Spleen (tissue), 7 donors: ENCODE data around the gene IGFBP6.

ENCODE experiments used
- CTCF ChIP-seq, 11 experiments: fragments of 200-600 bp in 7 of 11; fragments of 450-650 bp in 4 of 11; sonication (generic) in 4 of 11; IDR thresholded peaks in 8 of 11; conservative IDR thresholded peaks in 3 of 11; 1 replicate in 7 of 11; 2 replicates in 4 of 11; pipeline versions ENCODE4 v1.4.0 to v1.8.0; 2016 to 2021; ENCODE audit warnings: antibody characterized with exemption in 11 of 11, inconsistent platforms in 4 of 11, mild to moderate bottlenecking in 1 of 11
- POLR2A ChIP-seq, 3 donors: fragments of 450-650 bp; IDR thresholded peaks; one replicate each; pipeline ENCODE4 v1.5.1; 2017; ENCODE audit warnings: antibody characterized with exemption in 3 of 3, mild to moderate bottlenecking in 1 of 3
- POLR2AphosphoS5 ChIP-seq, 3 donors: sonication (generic); formaldehyde crosslinking; IDR thresholded peaks; one replicate each; pipeline ENCODE4 v1.5.1; 2017; ENCODE audit warnings: antibody characterized with exemption in 3 of 3
- donor health status: DM: no; HTN: no; CAD: no; lungs with moderate emphysema.
- donor health status: DM: no; HTN: no; CAD: no.
- donor health status: DM: no; HTN: no; CAD: no.

- TF ChIP-seq CTCF (IDR thresholded peaks at IDR 0.05 in 8 of 11, conservative IDR thresholded peaks at IDR 0.05 in 3 of 11), result peak in 4 of 11 experiments; percentile 9 to 46 (median 32)
- TF ChIP-seq POLR2A (IDR thresholded peaks at IDR 0.05), result no peak
- TF ChIP-seq POLR2AphosphoS5 (IDR thresholded peaks at IDR 0.05), result peak; percentile 74 to 91 (median 85)
Measured at GRCh38 chr12:53054112-53054878, 43.2 kb upstream of the IGFBP6 start.
